ENCODE results near the gene SMIM44.

Gene SMIM44

DNA sequence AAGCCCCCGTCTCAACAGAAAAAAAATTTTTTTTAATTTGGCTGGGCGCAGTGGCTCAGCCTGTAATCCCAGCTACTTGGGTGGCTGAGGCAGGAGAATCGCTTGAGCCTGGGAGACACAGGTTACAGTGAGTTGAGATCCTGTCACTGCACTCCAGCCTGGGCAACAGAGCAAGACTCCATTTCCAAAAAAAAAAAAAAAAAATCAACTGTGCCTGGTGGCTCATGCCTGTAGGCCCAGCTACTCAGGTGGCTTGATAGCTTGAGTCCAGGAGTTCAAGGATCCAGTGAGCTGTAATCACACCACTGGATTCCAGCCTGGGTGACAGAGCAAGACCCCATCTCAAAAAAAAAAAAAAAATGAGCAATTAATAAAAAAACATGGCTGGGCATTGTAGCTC is 18.5 kb upstream of the SMIM44 start:
- no peak overlapping the region for H3K9ac ChIP-seq
- H3K27me3 ChIP-seq (ENCODE audit: control insufficient read depth, insufficient read depth, low read length), result no peaks in the 10 kb centered on the region
- no peak overlapping the region for H3K27ac ChIP-seq
- TF ChIP-seq, protein P1, sequence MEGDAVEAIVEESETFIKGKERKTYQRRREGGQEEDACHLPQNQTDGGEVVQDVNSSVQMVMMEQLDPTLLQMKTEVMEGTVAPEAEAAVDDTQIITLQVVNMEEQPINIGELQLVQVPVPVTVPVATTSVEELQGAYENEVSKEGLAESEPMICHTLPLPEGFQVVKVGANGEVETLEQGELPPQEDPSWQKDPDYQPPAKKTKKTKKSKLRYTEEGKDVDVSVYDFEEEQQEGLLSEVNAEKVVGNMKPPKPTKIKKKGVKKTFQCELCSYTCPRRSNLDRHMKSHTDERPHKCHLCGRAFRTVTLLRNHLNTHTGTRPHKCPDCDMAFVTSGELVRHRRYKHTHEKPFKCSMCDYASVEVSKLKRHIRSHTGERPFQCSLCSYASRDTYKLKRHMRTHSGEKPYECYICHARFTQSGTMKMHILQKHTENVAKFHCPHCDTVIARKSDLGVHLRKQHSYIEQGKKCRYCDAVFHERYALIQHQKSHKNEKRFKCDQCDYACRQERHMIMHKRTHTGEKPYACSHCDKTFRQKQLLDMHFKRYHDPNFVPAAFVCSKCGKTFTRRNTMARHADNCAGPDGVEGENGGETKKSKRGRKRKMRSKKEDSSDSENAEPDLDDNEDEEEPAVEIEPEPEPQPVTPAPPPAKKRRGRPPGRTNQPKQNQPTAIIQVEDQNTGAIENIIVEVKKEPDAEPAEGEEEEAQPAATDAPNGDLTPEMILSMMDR (IDR thresholded peaks at IDR 0.05), result no peak
- no peak overlapping the region for H2AFZ ChIP-seq
- no peak overlapping the region for H3K4me2 ChIP-seq (ENCODE audit: low read length)
- no peak overlapping the region for H3K4me3 ChIP-seq (ENCODE audit: low read depth, low read length)
- no peaks in the 10 kb centered on the region for H3K36me3 ChIP-seq (ENCODE audit: control insufficient read depth, insufficient read depth, low read length)
- no peaks in the 10 kb centered on the region for H3K4me1 ChIP-seq
- no peaks in the 10 kb centered on the region for H3K9me3 ChIP-seq (ENCODE audit: control insufficient read depth, low read length)
- peaks cover 19% of the 10 kb centered on the region for H3K79me2 ChIP-seq

DNA sequence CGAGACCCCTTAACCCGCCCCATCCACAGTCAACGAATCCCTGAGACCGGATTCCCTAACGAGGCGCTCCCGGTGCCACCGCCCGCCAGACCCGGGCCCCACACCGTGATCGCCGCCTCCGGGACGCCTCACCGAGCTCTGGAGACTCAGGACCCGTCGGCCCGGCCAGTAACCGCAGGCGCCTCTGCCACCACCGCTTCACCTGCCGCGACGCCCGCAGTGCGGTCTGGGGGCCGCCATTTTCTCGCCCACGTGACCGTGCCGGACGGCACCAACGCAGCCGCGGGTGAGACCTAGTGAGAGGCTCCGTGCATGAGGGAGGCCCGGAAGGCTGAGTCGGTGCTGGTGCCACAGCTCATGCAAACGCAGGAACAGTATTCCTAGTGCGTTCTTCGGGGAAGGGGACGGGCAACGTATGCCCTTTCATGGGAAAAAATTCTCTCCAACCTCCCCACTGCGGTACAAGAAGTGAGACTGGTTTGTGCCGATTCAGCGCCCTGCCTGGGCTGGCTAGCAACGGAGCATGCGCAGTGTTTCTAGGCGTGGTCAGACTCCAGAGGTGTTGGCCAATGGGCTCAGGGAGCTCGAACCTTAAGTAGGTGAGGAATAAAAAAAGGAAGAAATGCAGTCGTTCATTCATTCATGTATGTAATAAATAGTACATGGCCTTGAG is 17.3 kb upstream of the SMIM44 start, which contains the start of gene DOHH:
Gene DOHH, minus strand, starts transcription at position 246 of the 673 bp plus-strand sequence. CDS start 3,860 bp downstream, outside the sequence.
- no peaks in the 10 kb centered on the region for H3K27me3 ChIP-seq (ENCODE audit: control insufficient read depth, insufficient read depth, low read length)
- TF ChIP-seq, protein P1 (IDR thresholded peaks at IDR 0.05), result no peak
- H3K79me2 ChIP-seq, result peaks cover 12% of the 10 kb centered on the region
- peak within 1 kb of the TSS; percentile 85 for H3K4me3 ChIP-seq (ENCODE audit: low read depth, low read length)
- peak within 1 kb of the TSS; percentile 59 for H3K9ac ChIP-seq
- H2AFZ ChIP-seq, result peak within 1 kb of the TSS; percentile 94
- peak within 1 kb of the TSS; percentile 95 for H3K27ac ChIP-seq
- H3K36me3 ChIP-seq (ENCODE audit: control insufficient read depth, insufficient read depth, low read length), result no peaks in the 10 kb centered on the region
- no peaks in the 10 kb centered on the region for H3K4me1 ChIP-seq
- peak within 1 kb of the TSS; percentile 99 for H3K4me2 ChIP-seq (ENCODE audit: low read length)
- H3K9me3 ChIP-seq (ENCODE audit: control insufficient read depth, low read length), result no peaks in the 10 kb centered on the region

DNA sequence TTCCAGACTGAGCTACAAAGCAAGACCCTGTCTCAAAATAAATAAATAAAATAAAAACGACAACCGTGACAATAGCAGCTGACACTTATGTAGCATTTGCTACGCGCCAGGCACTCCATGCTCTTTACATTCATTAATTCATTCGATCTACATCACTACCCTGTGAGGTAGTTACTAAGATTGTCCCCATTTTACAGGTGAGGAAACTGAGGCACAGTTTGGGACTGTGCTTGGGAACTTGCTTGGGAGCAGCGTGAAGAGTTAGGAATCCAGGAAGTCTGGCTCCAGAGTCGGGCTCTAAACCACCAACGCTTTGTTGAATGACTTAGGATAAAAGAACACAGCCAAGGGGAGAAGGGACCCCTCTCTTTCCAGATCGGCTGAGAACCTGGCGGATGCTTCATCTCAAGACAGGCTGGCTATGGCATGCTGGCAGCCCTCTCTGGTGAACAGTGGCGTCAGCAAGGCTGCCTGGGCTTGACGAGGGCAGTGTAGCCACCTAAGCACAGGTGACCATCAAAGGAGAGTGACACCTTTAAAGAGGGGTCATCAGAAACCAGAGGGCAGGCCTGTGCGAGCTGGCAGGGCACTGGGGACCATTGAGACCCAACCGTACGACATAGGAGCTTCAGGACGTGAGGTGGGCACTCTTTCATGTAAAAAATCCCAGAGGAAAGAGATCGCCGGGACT is 16.6 kb upstream of the SMIM44 start:
- no peaks in the 10 kb centered on the region for H3K4me1 ChIP-seq
- no peak overlapping the region for H3K9ac ChIP-seq
- peaks cover 11% of the 10 kb centered on the region for H3K79me2 ChIP-seq
- TF ChIP-seq, protein P1 (IDR thresholded peaks at IDR 0.05), result no peak
- no peaks in the 10 kb centered on the region for H3K9me3 ChIP-seq (ENCODE audit: control insufficient read depth, low read length)
- H2AFZ ChIP-seq, result peak overlapping the region; percentile 94
- peak overlapping the region; percentile 85 for H3K4me3 ChIP-seq (ENCODE audit: low read depth, low read length)
- H3K36me3 ChIP-seq (ENCODE audit: control insufficient read depth, insufficient read depth, low read length), result no peaks in the 10 kb centered on the region
- peak overlapping the region; percentile 99 for H3K4me2 ChIP-seq (ENCODE audit: low read length)
- H3K27ac ChIP-seq, result peak overlapping the region; percentile 95
- no peaks in the 10 kb centered on the region for H3K27me3 ChIP-seq (ENCODE audit: control insufficient read depth, insufficient read depth, low read length)

DNA sequence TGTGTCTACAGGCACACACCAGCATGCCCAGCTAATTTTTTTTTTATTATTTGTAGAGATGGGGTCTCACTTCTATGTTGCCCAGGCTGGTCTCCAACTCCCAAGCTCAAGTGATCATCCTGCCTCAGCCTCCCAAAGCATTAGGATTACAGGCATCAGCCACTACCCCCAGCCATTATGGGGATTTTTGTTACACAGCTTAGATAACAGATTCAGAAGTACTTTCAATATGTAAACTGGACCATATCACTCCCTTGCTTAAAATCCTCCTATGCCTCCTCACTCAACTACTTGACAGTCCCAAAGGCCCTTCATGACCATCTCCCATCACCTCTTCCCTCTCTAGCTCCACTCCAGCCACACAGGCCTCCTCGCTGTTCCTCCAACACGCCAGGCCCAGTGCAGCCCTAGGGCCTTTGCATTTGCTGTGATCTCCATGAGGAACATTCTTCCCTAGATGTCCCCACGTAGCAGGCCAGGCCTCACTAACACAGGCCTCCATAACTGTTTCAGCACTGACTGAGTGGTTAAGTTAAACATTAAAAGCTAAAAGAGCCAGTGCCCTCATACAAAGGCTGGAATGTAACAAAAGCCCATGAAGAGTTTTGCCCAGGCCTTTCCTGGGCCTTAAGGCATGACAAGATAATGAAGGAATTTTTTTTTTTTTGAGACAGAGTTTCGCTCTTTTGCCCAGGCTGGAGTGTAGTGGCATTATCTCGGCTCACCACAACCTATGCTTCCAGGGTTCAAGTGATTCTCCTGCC is 14.7 kb upstream of the SMIM44 start:
- Histone ChIP-seq H3K4me2 (ENCODE audit: low read length) (no peak overlapping the region), H3K4me1 (no peaks in the 10 kb centered on the region), H3K27me3 (ENCODE audit: control insufficient read depth, insufficient read depth, low read length) (no peaks in the 10 kb centered on the region), H3K27ac (no peak overlapping the region), H3K9ac (no peak overlapping the region), H2AFZ (no peak overlapping the region), H3K9me3 (ENCODE audit: control insufficient read depth, low read length) (no peaks in the 10 kb centered on the region), H3K79me2 (peaks cover 11% of the 10 kb centered on the region), H3K4me3 (ENCODE audit: low read depth, low read length) (no peak overlapping the region), H3K36me3 (ENCODE audit: control insufficient read depth, insufficient read depth, low read length) (no peaks in the 10 kb centered on the region)
- TF ChIP-seq, protein P1 (IDR thresholded peaks at IDR 0.05), result no peak
